Hematopoietic multipotent progenitor cell treated with erythropoietin and hydrocortisone succinate and interleukin-3 and kit ligand, for 15 days (in vitro differentiated cells): ENCODE data around the gene PCGF1.
"Not testable (repeated sequence)": the region's sequence is repeated elsewhere in the genome, so short reads cannot be mapped to it uniquely, and the experiment has no call there.

Experiments used
- DNase-seq: peaks from one replicate; pipeline ENCODE4 v3.0.0-alpha.2; 2015; ENCODE audit warnings: low spot score

The PCGF1 gene

DNA sequence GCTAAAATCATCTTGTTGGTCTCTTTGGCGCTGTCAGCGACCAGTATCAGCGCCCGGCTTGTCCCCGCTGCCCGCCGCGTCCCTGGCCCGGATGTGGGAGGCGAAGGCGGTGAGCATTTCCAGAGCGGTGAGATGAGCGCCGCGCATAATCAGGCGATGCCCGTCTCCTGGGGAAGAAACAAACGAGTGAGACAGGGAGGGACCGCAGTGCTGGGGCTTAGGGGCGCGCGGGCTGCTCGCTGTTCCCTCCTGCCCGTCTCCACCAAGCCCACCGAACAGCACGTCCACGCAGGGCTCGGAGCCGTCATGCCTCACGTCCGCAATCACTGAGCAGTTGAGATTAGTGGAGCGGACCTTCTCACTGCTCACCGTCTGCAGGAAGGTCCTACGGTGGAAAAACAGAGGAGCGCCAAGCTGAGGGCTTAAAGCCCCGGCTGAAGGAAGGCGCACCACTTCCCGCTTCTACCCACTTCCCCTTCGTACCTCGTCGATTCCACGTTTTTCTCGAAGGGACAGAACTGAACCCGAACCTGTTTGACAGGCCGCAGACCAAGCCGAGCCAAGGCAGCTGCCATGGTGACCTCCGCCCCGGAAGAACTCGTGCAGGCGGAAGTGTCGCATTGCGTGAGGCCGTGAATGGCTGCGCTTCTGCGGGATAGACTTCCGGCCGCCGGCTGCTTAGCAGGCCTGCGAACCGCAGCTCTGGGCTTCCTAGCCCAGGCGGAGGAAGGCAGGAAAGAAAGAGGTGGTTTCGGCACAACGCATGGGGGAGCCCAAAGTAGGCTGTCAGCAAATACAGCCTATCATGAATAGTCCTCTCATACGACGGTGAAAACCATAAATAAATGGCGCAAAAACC, 35.2 kb downstream of the PCGF1 start, which contains the start of gene MRPL53:
MRPL53 (minus strand) TSS at position 595 of the 859 bp plus-strand sequence; CDS start at position 575, 20 bp downstream.
- peak; percentile 95 for DNase-seq

DNA sequence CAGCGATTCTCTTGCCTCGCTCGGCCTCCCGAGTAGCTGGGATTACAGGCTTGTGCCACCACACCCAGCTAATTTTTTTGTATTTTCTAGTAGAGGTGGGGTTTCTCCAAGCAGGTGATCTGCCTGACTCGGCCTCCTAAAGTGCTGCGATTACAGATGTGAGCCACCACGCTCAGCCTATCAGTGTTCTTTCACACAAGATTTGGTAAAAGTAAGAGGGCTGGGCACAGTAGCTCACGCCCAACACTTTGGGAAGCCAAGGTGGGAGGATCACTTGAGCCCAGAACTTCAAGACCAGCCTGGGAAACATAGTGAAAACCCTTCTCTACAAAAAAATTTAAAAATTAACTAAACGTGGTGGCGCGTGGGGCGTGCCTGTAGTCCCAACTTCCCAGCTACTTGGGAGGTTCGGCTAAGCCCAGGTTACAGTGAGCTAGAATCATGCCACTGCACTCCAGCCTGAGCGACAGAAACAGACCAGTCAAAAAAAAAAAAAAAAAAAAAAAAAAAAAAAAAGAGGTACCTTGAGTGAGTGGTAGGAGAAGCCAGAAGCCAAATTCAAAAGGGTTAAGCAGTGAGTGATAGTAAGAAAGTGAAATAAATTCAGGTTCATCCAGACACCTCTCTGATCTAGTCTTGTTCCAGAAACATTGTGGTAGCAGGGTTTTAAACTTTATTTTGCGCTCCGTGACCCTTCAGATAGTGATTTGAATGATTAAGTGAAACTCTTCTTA, 36.0 kb downstream of the PCGF1 start:
- no peak for DNase-seq

DNA sequence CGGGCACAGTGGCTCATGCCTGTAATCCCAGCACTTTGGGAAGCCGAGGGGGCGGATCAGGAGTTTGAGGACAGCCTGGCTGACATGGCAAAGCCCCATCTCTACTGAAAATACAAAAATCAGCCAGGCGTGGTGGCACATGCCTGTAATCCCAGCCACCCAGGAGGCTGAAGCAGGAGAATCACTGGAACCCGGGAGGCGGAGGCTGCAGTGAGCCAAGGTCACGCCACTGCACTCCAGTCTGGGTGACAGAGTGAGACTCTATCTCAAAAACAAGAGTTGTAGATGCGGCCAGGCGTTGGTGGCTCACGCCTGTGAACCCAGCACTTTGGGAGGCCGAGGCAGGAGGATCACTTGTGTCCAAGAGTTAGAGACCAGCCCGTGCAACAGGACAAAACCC, 36.8 kb downstream of the PCGF1 start:
- not testable (repeated sequence) for DNase-seq

DNA sequence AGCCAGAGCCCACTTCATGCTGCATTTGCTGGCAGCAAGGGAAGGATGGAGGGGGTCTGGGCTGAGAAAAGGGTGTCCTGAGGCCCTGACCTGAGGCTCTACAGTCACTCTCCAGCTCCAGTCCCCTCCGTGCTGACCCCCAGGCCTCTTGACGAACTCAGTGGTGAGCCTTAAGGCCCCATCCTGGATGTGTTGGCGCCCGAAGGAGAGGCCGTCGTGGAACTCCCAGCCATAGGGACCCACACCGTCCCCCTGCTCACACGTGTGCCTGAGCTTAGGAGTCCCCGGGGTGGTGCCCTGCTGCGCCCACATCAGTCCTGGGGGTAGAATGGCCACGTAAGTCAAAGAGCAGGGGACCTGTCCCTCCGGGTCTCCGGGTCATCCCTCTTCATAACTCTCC, 43.1 kb downstream of the PCGF1 start:
- DNase-seq = no peak

DNA sequence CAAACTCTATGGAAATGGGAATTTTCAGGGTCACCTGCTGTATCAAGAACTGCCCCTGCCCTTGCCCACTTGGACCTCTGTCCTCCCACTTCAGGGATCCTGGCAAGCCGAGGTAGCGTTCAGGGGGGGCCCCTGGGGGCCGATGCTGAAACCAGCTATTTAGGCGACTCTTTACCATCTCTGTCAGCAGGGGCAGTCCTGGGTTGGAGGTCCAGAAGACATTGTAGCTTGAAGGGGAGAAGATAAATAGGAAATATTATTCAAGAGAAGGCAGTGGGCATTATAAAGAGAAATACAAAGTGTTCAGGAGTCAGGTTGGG, 44.7 kb downstream of the PCGF1 start:
- DNase-seq = no peak

DNA sequence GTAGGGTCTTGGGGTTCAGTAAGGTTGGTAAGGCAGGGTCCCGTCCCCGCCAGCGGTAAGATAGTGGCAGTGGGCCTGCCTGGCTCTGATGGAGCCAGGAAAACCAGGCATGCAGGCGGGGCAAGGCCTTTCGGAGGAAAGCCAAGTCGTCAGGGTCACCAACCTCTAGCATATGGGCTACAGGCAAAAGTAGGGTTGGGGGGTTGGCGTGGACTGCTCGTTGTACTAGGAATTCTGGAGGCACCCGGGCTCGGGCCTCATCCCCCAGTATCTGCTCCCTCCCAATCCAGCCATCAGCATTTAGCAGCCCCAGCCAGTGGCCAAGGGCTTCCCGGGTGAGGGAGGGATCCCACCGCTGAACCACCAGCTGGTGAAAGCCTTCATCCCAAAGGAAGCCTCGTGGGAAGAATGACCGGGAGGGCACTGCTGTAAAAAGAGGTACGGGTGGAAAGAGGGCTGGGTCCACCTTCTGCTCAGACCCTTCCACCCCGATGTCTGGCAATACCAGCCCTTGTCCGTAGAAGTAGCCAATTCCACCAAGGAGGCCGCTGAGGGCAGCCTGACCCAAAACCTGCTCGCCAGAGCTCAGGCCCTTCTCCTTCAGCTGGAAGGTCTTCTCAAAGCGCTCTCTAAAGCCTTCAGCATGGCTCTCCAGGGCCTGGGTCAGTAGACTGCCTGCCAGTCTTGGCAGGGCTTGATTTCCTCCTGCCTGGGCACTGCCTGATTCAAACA, 45.3 kb downstream of the PCGF1 start:
- no peak for DNase-seq

DNA sequence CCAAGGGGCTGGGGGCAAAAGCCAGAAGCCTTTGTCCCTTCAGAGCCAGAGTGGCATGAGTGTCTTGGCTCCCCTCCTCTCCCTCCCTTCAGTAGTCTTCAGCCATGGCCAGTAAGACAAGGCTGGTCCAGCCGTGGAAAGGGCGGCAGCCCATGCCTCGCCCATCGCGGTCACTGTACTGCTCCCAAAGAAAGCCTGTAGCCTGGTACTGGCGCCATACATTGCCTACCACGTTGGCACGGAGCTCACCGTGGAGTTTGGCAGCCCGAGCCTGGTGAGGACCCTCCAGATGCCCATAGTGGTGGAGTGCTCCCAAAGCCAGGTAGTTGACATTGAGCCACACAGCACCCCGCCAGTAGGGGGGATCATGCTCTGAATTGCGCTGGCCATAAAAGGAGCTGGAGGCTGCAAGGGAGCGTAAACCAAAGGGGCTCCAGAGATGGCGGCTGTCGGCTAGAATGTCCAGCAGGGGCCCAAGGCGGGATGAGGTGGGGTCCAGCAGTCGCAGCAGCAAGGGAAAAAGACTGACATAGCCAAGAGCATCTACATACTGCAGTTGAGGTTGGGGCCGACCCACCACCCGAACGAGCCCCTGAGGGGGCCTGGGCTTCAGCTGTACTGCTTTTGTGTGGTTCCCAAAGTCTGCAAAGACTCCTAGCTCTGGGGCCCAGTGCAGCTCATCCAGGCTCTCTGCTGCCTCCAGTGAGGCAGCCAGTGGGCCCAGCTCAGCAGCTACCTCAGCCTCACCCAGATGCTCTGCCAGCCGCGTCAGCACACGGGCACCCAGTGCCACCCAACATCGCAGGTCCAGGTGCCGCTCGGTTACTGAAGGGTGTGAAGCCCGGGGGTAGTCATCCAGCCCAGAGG, 46.1 kb downstream of the PCGF1 start:
- no peak for DNase-seq

DNA sequence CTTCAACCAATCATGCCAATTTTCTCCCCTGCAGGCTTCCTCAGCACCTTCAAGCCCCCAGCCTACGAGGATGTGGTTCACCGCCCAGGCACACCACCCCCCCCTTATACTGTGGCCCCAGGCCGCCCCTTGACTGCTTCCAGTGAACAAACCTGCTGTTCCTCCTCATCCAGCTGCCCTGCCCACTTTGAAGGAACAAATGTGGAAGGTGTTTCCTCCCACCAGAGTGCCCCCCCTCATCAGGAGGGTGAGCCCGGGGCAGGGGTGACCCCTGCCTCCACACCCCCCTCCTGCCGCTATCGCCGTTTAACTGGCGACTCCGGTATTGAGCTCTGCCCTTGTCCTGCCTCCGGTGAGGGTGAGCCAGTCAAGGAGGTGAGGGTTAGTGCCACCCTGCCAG, 47.3 kb downstream of the PCGF1 start:
- DNase-seq = not testable (repeated sequence)

DNA sequence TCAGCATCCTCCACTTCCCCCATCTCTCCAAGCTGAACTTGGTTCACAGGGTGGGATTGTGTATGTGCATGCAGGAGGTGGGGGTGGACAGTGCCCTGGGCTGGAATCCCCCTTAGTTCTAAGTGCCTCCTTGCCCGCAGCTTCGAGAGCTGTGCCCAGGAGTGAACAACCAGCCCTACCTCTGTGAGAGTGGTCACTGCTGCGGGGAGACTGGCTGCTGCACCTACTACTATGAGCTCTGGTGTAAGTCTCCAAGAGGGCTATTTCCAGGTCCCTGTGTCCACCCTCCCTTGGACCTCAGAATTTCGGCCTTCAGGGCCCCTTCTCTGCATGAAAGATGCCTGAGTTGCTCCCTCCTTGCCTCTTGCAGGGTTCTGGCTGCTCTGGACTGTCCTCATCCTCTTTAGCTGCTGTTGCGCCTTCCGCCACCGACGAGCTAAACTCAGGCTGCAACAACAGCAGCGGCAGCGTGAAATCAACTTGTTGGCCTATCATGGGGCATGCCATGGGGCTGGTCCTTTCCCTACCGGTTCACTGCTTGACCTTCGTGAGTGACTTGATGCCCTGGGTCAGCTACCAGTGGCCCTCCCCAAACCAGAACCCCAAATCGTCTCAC, 47.9 kb downstream of the PCGF1 start:
- not testable (repeated sequence) for DNase-seq

DNA sequence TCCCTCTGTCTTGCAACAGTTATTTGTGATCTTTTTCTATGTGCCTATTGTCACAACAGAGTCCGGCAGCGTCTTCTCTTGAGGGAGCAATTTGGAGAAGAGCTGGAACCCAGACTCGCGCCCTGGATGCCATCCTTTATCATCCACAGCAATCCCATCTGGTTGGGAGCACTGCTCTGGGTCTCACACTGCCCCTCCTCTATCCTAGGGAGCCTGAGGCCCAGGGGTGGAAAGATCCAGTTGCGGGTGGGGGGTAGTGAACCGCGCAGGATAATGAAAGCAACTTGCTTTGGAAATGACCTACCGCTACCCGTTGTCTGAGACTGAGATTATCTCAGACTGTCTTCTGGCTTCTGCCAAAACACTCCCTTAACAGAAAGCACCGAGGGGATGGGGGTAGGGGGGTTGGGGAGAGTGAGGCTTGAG, 48.5 kb downstream of the PCGF1 start:
- no peak for DNase-seq

DNA sequence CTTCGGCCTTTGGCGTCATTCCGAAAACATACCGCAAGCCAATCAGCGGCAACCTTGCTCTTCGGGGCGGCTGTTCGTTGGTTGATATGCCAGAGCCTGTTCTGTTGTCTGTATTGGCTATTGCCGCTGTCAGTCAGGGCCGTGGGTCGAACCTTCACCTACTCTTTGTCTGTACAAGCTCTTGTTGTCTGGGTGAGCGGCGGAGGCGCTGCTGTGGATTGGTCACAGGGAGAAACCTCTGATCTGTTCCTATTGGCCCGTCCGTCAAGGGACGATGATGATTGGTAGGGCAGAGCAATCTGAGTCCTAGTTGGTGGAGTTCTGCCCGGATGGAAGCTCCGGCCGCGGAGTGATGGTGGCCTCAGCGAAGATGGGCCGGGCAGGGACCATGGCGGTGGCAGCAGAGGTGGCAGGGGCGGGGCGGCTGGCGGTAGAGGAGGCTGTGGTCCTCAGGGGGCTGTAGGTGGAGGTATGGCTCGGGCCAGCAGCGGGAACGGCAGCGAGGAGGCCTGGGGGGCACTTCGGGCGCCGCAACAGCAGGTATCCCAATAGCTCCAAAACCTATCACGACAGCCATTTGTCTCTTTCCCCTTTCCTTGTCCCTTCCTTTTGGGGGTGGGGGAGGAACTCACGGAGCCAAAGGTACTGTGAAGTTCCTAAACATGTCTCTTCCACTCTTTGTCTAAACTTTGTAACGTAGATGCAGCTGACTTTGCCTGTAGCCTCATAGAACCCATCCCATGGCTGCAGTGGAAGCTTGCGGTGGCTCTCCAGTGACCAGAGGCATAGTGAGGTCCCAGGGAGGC, 49.2 kb downstream of the PCGF1 start, which contains the start of gene WBP1:
WBP1 (plus strand) TSS at position 307 of the 806 bp plus-strand sequence; CDS start at position 472, 165 bp downstream.
- DNase-seq = peak; percentile 99

DNA sequence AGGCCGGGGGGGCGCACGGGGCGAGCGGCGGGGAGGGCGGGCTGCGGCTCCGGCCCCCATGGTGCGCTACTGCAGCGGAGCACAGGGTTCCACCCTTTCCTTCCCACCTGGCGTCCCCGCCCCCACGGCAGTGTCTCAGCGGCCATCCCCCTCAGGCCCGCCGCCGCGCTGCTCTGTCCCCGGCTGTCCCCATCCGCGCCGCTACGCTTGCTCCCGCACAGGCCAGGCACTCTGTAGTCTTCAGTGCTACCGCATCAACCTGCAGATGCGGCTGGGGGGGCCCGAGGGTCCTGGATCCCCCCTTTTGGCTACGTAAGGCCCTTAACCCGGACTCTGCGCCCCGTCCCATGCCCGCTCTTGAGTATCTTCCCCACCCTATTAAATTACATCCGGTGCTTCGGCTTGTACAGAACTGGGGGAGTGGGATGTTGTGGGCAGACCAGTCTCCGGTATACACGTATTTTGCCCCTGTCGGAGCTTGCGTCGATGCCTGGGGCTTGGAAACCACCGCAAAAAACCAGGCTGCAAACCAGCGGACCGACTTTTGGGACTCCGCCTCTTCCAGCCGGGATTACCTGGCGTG, 49.9 kb downstream of the PCGF1 start:
- peak; percentile 34 for DNase-seq

DNA sequence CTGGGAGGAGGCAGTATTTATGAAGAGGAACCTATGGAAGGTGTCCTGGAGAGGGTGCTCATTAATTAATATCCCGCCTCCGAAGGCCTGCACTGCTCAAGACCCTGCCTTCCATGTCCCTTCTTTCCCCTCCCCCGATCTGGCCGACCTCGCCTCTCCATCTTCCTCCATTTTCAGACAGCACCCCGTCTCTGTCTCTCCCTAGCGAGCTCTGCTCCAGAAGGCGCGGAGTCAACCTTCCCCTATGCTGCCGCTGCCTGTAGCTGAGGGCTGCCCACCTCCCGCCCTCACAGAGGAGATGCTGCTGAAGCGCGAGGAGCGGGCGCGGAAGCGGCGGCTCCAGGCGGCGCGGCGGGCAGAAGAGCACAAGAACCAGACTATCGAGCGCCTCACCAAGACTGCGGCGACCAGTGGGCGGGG, 50.4 kb downstream of the PCGF1 start:
- DNase-seq = no peak
